HEK293 (cell line): ENCODE measurements around the gene FAM193B.

Experiments used
- EGR2 ChIP-seq: fragments of 450-650 bp; formaldehyde crosslinking; IDR thresholded peaks from 2 replicates; pipeline ENCODE4 v1.5.1; 2016; ENCODE audit warnings: low read depth, missing biosample characterization, missing genetic modification characterization
- GLIS1 ChIP-seq: fragments of 450-650 bp; formaldehyde crosslinking; IDR thresholded peaks from 2 replicates; pipeline ENCODE4 v1.5.1; 2016; ENCODE audit warnings: missing biosample characterization, missing genetic modification characterization
- GLIS2 ChIP-seq: fragments of 450-650 bp; formaldehyde crosslinking; IDR thresholded peaks from 2 replicates; pipeline ENCODE4 v1.5.1; 2016; ENCODE audit warnings: missing biosample characterization, missing genetic modification characterization
- IKZF3 ChIP-seq: fragments of 450-650 bp; IDR thresholded peaks from 2 replicates; pipeline ENCODE4 v1.5.0; 2018; ENCODE audit warnings: missing biosample characterization, mild to moderate bottlenecking, missing genetic modification characterization, moderate library complexity
- KLF17 ChIP-seq: fragments of 450-650 bp; formaldehyde crosslinking; IDR thresholded peaks from 2 replicates; pipeline ENCODE4 v1.5.1; 2016; ENCODE audit warnings: missing biosample characterization, missing genetic modification characterization
- PRDM1 ChIP-seq: fragments of 450-650 bp; formaldehyde crosslinking; IDR thresholded peaks from 2 replicates; pipeline ENCODE4; 2016; ENCODE audit warnings: missing biosample characterization, missing genetic modification characterization
- PRDM10 ChIP-seq: fragments of 450-650 bp; formaldehyde crosslinking; IDR thresholded peaks from 2 replicates; pipeline ENCODE4 v1.5.1; 2016; ENCODE audit warnings: missing biosample characterization, missing genetic modification characterization
- SP2 ChIP-seq: fragments of 450-650 bp; formaldehyde crosslinking; IDR thresholded peaks from 2 replicates; pipeline ENCODE4 v1.5.1; 2016; ENCODE audit warnings: missing biosample characterization, missing genetic modification characterization
- SP3 ChIP-seq: fragments of 450-650 bp; formaldehyde crosslinking; IDR thresholded peaks from 2 replicates; pipeline ENCODE4 v1.5.1; 2016; ENCODE audit warnings: missing biosample characterization, missing genetic modification characterization
- ZBTB17 ChIP-seq: fragments of 450-650 bp; formaldehyde crosslinking; IDR thresholded peaks from 2 replicates; pipeline ENCODE4 v1.5.1; 2016; ENCODE audit warnings: missing biosample characterization, missing genetic modification characterization
- ZNF10 ChIP-seq: fragments of 450-650 bp; formaldehyde crosslinking; IDR thresholded peaks from 2 replicates; pipeline ENCODE4 v1.5.1; 2017; ENCODE audit warnings: missing biosample characterization, missing genetic modification characterization
- ZNF138 ChIP-seq: fragments of 450-650 bp; formaldehyde crosslinking; IDR thresholded peaks from 2 replicates; pipeline ENCODE4 v1.5.1; 2016; ENCODE audit warnings: missing biosample characterization, missing genetic modification characterization, borderline replicate concordance
- ZNF202 ChIP-seq: fragments of 450-650 bp; formaldehyde crosslinking; IDR thresholded peaks from 2 replicates; pipeline ENCODE4 v1.5.1; 2016; ENCODE audit warnings: missing biosample characterization, missing genetic modification characterization, borderline replicate concordance
- ZNF223 ChIP-seq: fragments of 450-650 bp; formaldehyde crosslinking; IDR thresholded peaks from 2 replicates; pipeline ENCODE4 v1.5.1; 2016; ENCODE audit warnings: missing biosample characterization, missing genetic modification characterization
- ZNF324 ChIP-seq: fragments of 450-650 bp; formaldehyde crosslinking; IDR thresholded peaks from 2 replicates; pipeline ENCODE4 v1.5.1; 2016; ENCODE audit warnings: missing biosample characterization, missing genetic modification characterization
- ZNF341 ChIP-seq: fragments of 450-650 bp; formaldehyde crosslinking; IDR thresholded peaks from 2 replicates; pipeline ENCODE4; 2016; ENCODE audit warnings: low read depth, missing biosample characterization, missing genetic modification characterization
- ZNF423 ChIP-seq: fragments of 450-650 bp; formaldehyde crosslinking; IDR thresholded peaks from 2 replicates; pipeline ENCODE4 v1.5.1; 2016; ENCODE audit warnings: missing biosample characterization, missing genetic modification characterization
- ZNF48 ChIP-seq: fragments of 450-650 bp; formaldehyde crosslinking; IDR thresholded peaks from 2 replicates; pipeline ENCODE4 v1.5.1; 2016; ENCODE audit warnings: missing biosample characterization, missing genetic modification characterization
- ZNF561 ChIP-seq: fragments of 450-650 bp; IDR thresholded peaks from 2 replicates; pipeline ENCODE4 v1.5.1; 2018; ENCODE audit warnings: missing biosample characterization, missing genetic modification characterization, borderline replicate concordance
- ZNF629 ChIP-seq: fragments of 450-650 bp; formaldehyde crosslinking; IDR thresholded peaks from 2 replicates; pipeline ENCODE4 v1.5.1; 2017; ENCODE audit warnings: missing biosample characterization, missing genetic modification characterization
- TF ChIP-seq, protein P1 (sequence below): fragments of 450-650 bp; formaldehyde crosslinking; IDR thresholded peaks from 2 replicates; pipeline ENCODE4 v1.5.1; 2016; ENCODE audit warnings: missing biosample characterization, missing genetic modification characterization
- TF ChIP-seq, protein P2 (sequence below): fragments of 450-650 bp; formaldehyde crosslinking; IDR thresholded peaks from 2 replicates; pipeline ENCODE4 v1.5.1; 2016; ENCODE audit warnings: missing biosample characterization, missing genetic modification characterization
- TF ChIP-seq, protein P3 (sequence below): fragments of 450-650 bp; formaldehyde crosslinking; IDR thresholded peaks from 2 replicates; pipeline ENCODE4 v1.5.0; 2017; ENCODE audit warnings: missing biosample characterization, missing genetic modification characterization, borderline replicate concordance
- TF ChIP-seq, protein P4 (sequence below): fragments of 450-650 bp; formaldehyde crosslinking; IDR thresholded peaks from 2 replicates; pipeline ENCODE4 v1.5.1; 2016; ENCODE audit warnings: missing biosample characterization, missing genetic modification characterization

FAM193B gene

DNA sequence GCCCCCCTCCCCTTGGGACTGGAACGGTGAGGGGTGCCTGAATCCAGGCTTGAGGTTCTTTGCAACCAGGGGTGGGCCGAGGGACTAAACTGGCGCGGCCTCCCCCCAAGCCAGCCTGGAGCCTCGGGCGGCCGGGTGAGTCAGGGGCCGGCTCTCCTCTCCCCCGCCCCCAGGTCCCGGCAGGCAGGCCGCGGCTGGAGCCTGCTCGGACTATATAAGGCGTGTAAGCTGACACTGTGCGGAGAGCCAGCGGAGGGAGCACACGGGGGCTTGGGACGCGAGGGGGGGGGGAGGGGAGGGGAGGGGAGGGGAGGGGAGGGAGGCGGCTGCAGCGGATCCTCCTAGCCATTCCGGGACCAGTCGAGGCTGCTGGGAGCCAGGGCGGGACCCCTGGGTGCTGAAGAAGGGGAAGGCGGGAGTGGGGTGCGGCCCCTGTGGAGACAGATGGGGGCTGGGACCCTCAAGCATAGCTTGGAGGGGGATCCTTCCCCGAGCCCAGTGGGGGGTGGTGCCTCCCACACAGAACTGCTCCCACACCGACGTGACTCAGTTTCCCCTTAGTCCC, 57.6 kb downstream of the FAM193B start (continued):
- 0 out of 2 replicates have a peak, but pooled peaks have one; percentile 49 for TF ChIP-seq SP3 (tag by site-specific recombination)
- TF ChIP-seq IKZF3 (tag by site-specific recombination) = peak; percentile 44
- TF ChIP-seq, protein P1, sequence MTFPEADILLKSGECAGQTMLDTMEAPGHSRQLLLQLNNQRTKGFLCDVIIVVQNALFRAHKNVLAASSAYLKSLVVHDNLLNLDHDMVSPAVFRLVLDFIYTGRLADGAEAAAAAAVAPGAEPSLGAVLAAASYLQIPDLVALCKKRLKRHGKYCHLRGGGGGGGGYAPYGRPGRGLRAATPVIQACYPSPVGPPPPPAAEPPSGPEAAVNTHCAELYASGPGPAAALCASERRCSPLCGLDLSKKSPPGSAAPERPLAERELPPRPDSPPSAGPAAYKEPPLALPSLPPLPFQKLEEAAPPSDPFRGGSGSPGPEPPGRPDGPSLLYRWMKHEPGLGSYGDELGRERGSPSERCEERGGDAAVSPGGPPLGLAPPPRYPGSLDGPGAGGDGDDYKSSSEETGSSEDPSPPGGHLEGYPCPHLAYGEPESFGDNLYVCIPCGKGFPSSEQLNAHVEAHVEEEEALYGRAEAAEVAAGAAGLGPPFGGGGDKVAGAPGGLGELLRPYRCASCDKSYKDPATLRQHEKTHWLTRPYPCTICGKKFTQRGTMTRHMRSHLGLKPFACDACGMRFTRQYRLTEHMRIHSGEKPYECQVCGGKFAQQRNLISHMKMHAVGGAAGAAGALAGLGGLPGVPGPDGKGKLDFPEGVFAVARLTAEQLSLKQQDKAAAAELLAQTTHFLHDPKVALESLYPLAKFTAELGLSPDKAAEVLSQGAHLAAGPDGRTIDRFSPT = peak; percentile 10; the same call in 1 of the 2 replicates
- peak; percentile 55; the same call in 1 of the 2 replicates for TF ChIP-seq KLF17 (tag by site-specific recombination)
- no peak for TF ChIP-seq ZNF138 (tag by site-specific recombination)
- TF ChIP-seq ZBTB17 (tag by site-specific recombination) = peak; percentile 63
- TF ChIP-seq ZNF48 (tag by site-specific recombination) = no peak
- TF ChIP-seq PRDM1 (tag by site-specific recombination) = no peak
- TF ChIP-seq, protein P2, sequence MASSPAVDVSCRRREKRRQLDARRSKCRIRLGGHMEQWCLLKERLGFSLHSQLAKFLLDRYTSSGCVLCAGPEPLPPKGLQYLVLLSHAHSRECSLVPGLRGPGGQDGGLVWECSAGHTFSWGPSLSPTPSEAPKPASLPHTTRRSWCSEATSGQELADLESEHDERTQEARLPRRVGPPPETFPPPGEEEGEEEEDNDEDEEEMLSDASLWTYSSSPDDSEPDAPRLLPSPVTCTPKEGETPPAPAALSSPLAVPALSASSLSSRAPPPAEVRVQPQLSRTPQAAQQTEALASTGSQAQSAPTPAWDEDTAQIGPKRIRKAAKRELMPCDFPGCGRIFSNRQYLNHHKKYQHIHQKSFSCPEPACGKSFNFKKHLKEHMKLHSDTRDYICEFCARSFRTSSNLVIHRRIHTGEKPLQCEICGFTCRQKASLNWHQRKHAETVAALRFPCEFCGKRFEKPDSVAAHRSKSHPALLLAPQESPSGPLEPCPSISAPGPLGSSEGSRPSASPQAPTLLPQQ = 0 out of 2 replicates have a peak, but pooled peaks have one; percentile 12
- TF ChIP-seq ZNF423 (tag by site-specific recombination) = peak; percentile 97
- peak; percentile 94 for TF ChIP-seq PRDM10 (tag by site-specific recombination)
- TF ChIP-seq ZNF324 (tag by site-specific recombination) = 0 out of 2 replicates have a peak, but pooled peaks have one; percentile 24
- TF ChIP-seq SP2 (tag by site-specific recombination) = peak; percentile 57
- TF ChIP-seq GLIS1 (tag by site-specific recombination) = peak; percentile 77
- TF ChIP-seq, protein P3, sequence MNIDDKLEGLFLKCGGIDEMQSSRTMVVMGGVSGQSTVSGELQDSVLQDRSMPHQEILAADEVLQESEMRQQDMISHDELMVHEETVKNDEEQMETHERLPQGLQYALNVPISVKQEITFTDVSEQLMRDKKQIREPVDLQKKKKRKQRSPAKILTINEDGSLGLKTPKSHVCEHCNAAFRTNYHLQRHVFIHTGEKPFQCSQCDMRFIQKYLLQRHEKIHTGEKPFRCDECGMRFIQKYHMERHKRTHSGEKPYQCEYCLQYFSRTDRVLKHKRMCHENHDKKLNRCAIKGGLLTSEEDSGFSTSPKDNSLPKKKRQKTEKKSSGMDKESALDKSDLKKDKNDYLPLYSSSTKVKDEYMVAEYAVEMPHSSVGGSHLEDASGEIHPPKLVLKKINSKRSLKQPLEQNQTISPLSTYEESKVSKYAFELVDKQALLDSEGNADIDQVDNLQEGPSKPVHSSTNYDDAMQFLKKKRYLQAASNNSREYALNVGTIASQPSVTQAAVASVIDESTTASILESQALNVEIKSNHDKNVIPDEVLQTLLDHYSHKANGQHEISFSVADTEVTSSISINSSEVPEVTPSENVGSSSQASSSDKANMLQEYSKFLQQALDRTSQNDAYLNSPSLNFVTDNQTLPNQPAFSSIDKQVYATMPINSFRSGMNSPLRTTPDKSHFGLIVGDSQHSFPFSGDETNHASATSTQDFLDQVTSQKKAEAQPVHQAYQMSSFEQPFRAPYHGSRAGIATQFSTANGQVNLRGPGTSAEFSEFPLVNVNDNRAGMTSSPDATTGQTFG (tag by site-specific recombination) = no peak
- no peak for TF ChIP-seq ZNF561
- TF ChIP-seq, protein P4, sequence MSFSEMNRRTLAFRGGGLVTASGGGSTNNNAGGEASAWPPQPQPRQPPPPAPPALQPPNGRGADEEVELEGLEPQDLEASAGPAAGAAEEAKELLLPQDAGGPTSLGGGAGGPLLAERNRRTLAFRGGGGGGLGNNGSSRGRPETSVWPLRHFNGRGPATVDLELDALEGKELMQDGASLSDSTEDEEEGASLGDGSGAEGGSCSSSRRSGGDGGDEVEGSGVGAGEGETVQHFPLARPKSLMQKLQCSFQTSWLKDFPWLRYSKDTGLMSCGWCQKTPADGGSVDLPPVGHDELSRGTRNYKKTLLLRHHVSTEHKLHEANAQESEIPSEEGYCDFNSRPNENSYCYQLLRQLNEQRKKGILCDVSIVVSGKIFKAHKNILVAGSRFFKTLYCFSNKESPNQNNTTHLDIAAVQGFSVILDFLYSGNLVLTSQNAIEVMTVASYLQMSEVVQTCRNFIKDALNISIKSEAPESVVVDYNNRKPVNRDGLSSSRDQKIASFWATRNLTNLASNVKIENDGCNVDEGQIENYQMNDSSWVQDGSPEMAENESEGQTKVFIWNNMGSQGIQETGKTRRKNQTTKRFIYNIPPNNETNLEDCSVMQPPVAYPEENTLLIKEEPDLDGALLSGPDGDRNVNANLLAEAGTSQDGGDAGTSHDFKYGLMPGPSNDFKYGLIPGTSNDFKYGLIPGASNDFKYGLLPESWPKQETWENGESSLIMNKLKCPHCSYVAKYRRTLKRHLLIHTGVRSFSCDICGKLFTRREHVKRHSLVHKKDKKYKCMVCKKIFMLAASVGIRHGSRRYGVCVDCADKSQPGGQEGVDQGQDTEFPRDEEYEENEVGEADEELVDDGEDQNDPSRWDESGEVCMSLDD (tag by site-specific recombination) = peak; percentile 89
- TF ChIP-seq ZNF629 (tag by site-specific recombination) = peak; percentile 22; the same call in 1 of the 2 replicates
- TF ChIP-seq GLIS2 (tag by site-specific recombination) = peak; percentile 88
- no peak for TF ChIP-seq ZNF223 (tag by site-specific recombination)
- TF ChIP-seq EGR2 (tag by site-specific recombination) = peak; percentile 39
- peak; percentile 77 for TF ChIP-seq ZNF341 (tag by site-specific recombination)
- 0 out of 2 replicates have a peak, but pooled peaks have one; percentile 2 for TF ChIP-seq ZNF10 (tag by site-specific recombination)
- 0 out of 2 replicates have a peak, but pooled peaks have one; percentile 13 for TF ChIP-seq ZNF202 (tag by site-specific recombination)
